ENCODE data around the gene TMEM120B.

DNA sequence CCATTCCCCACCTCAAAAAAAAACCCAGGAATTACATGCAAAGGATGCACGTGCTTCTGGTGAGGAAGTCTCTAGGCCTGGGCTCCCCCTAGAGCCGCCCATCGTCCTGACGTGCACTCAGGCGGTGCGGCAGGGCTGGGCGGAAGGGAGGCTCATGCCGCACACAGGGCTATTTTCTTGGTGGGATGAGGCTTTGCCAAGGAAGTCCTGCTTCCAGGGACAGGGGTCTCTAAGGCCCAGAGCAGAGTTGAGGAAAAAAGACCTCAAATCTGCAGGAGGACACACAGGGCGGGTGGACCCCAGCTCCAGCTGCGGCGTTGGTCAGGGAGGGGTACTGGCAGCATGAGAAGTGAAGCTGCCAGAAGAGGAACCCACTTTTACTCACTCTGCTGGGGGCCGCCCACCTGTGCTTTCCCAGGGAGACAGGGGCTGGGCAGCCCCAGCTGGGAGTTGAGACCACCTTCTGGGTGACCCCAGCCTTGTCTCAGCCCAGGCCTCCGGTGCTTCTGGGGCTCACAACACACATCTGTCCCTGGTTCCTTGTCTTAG is 76.8 kb downstream of the TMEM120B start:
- TF ChIP-seq POLR2A (IDR thresholded peaks at IDR 0.05; ENCODE audit: low read depth, low read length) = no peak
- TF ChIP-seq POLR2AphosphoS5 (IDR thresholded peaks at IDR 0.05; ENCODE audit: low read depth, low read length) = no peak
- no peak for TF ChIP-seq TAF1 (IDR thresholded peaks at IDR 0.05; ENCODE audit: low read depth, low read length)
- no peak for TF ChIP-seq PAX5 (IDR thresholded peaks at IDR 0.05; ENCODE audit: insufficient read depth, low read length, severe bottlenecking)
